HEK293 (cell line): ENCODE measurements around the gene PTPRN2.

Experiments
- KLF1 ChIP-seq: fragments of 450-650 bp; formaldehyde crosslinking; IDR thresholded peaks from 2 replicates; pipeline ENCODE4 v1.5.1; 2016; ENCODE audit warnings: missing biosample characterization, missing genetic modification characterization
- REPIN1 ChIP-seq: fragments of 450-650 bp; formaldehyde crosslinking; IDR thresholded peaks from 2 replicates; pipeline ENCODE4 v1.5.1; 2017; ENCODE audit warnings: missing biosample characterization, missing genetic modification characterization, low read depth
- SCRT1 ChIP-seq: fragments of 450-650 bp; formaldehyde crosslinking; IDR thresholded peaks from 2 replicates; pipeline ENCODE4 v1.5.1; 2016; ENCODE audit warnings: missing biosample characterization, missing genetic modification characterization, borderline replicate concordance
- ZNF169 ChIP-seq: fragments of 450-650 bp; formaldehyde crosslinking; IDR thresholded peaks from 2 replicates; pipeline ENCODE4 v1.5.1; 2016; ENCODE audit warnings: missing biosample characterization, missing genetic modification characterization
- ZNF175 ChIP-seq: fragments of 450-650 bp; formaldehyde crosslinking; IDR thresholded peaks from 2 replicates; pipeline ENCODE4 v1.5.1; 2016; ENCODE audit warnings: missing biosample characterization, missing genetic modification characterization
- ZNF2 ChIP-seq: fragments of 450-650 bp; formaldehyde crosslinking; IDR thresholded peaks from 2 replicates; pipeline ENCODE4 v1.5.1; 2016; ENCODE audit warnings: missing biosample characterization, missing genetic modification characterization
- ZNF24 ChIP-seq: fragments of 450-650 bp; formaldehyde crosslinking; IDR thresholded peaks from 2 replicates; pipeline ENCODE4 v1.5.1; 2016; ENCODE audit warnings: missing biosample characterization, missing genetic modification characterization
- ZNF341 ChIP-seq: fragments of 450-650 bp; formaldehyde crosslinking; IDR thresholded peaks from 2 replicates; pipeline ENCODE4; 2016; ENCODE audit warnings: low read depth, missing biosample characterization, missing genetic modification characterization
- ZNF549 ChIP-seq: fragments of 450-650 bp; IDR thresholded peaks from 2 replicates; pipeline ENCODE4 v1.5.1; 2018; ENCODE audit warnings: missing biosample characterization, missing genetic modification characterization, mild to moderate bottlenecking, inconsistent platforms, moderate library complexity
- TF ChIP-seq, protein P1 (sequence below): fragments of 450-650 bp; formaldehyde crosslinking; IDR thresholded peaks from 2 replicates; pipeline ENCODE4 v1.5.1; 2016; ENCODE audit warnings: missing biosample characterization, missing genetic modification characterization

DNA sequence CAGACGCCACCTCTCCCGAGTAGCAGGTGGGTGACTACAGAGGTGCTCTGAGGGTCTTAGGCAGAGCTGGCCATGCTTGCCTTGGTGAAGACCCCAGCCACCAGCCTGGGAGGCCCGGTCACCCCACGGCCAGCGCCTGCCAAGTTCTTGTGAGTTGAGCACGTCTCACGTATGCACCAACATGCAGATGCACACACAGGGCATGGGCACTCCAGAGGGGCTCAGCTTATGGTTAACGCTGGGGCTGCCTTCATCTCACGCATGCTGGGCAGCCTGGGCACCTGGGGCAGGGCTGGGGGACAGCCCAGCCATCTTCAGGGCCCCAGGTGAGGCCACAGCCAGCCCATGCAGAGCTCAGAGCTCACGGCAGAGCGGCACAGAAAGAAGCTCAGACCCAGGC is 41.0 kb downstream of the PTPRN2 start:
- TF ChIP-seq ZNF2 (tag by site-specific recombination) (no peak), ZNF169 (no peak), SCRT1 (tag by site-specific recombination) (no peak), ZNF549 (tag by site-specific recombination) (no peak), ZNF175 (tag by site-specific recombination) (no peak), KLF1 (no peak), ZNF341 (tag by site-specific recombination) (no peak), REPIN1 (tag by site-specific recombination) (no peak), ZNF24 (no peak)
- TF ChIP-seq, protein P1, sequence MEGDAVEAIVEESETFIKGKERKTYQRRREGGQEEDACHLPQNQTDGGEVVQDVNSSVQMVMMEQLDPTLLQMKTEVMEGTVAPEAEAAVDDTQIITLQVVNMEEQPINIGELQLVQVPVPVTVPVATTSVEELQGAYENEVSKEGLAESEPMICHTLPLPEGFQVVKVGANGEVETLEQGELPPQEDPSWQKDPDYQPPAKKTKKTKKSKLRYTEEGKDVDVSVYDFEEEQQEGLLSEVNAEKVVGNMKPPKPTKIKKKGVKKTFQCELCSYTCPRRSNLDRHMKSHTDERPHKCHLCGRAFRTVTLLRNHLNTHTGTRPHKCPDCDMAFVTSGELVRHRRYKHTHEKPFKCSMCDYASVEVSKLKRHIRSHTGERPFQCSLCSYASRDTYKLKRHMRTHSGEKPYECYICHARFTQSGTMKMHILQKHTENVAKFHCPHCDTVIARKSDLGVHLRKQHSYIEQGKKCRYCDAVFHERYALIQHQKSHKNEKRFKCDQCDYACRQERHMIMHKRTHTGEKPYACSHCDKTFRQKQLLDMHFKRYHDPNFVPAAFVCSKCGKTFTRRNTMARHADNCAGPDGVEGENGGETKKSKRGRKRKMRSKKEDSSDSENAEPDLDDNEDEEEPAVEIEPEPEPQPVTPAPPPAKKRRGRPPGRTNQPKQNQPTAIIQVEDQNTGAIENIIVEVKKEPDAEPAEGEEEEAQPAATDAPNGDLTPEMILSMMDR (tag by site-specific recombination), result no peak
